HepG2 (cell line): Measurements from ENCODE around the gene CFAP54. TPM values are rescaled to one million over a fixed set of nuclear protein-coding genes. Genes with fewer than 3 reads are reported as not detected.

ENCODE experiments used
- ATAC-seq: fragments of 200-7000 bp; cut with Tn5 transposase; 3 replicates; pipeline ENCODE4 v1.9.1; 2020; ENCODE audit warnings: mild to moderate bottlenecking, moderate library complexity
- BruUV-seq: library from RNA; stranded (reverse); fragments of 400-500 nt; replicated peaks from 2 replicates; lab custom pipeline; 2021; lab: Mats Ljungman, UMichigan
- CTCF ChIA-PET: fragments of 300-600 bp; formaldehyde crosslinking; extraction: SDS; loops from one replicate; lab custom pipeline; 2021; ENCODE audit warnings: low total read pairs, inconsistent platforms, low intra/inter-chr PET ratio; lab: Yijun Ruan, JAX
- POLR2A ChIA-PET: fragments of 350-600 bp; sonication (Branson Sonifier 250); formaldehyde crosslinking; loops from one replicate; lab custom pipeline; 2020; ENCODE audit warnings: antibody characterized with exemption, inconsistent platforms; lab: Yijun Ruan, JAX
- DNase-seq: peaks from one replicate; pipeline ENCODE4 v3.0.0-alpha.2; 2015; ENCODE audit warnings: low spot score
- FAIRE-seq: peaks from 3 replicates; lab custom pipeline; 2011; peaks lifted over from hg19 to GRCh38; lab: Jason Lieb, UNC
- H2AFZ ChIP-seq: one replicate; pipeline ENCODE4 v1.6.1; 2011; ENCODE audit warnings: low read length, inconsistent platforms
- H3K27ac ChIP-seq: fragments of 300-600 bp; 3 replicates; pipeline ENCODE4 v1.8.0; 2011; ENCODE audit warnings: mixed run types, mild to moderate bottlenecking, mixed read lengths, low read length, inconsistent platforms; ENCODE audit not compliant: insufficient read depth; ENCODE audit errors: extremely low read length
- H3K27me3 ChIP-seq, 2 experiments: fragments of 200-600 bp in 1 of 2; 2 replicates in 1 of 2; 3 replicates in 1 of 2; pipeline versions ENCODE4 v1.6.0 to v1.8.0; 2011; ENCODE audit warnings: low read length in 2 of 2, mild to moderate bottlenecking in 2 of 2, moderate library complexity in 2 of 2, inconsistent platforms in 1 of 2; ENCODE audit not compliant: insufficient read depth in 2 of 2, control insufficient read depth in 1 of 2
- H3K36me3 ChIP-seq, 2 experiments: fragments of 200-600 bp in 1 of 2; replicated peaks in 1 of 2; 2 replicates in 1 of 2; 3 replicates in 1 of 2; pipeline versions ENCODE4 v1.5.1 to v1.8.0; 2011; ENCODE audit warnings: low read length in 2 of 2, inconsistent platforms in 1 of 2; ENCODE audit not compliant: insufficient read depth in 2 of 2, control insufficient read depth in 1 of 2
- H3K4me1 ChIP-seq: 2 replicates; pipeline ENCODE4 v1.5.1; 2012; ENCODE audit warnings: low read length, inconsistent platforms; ENCODE audit not compliant: insufficient read depth
- H3K4me2 ChIP-seq: 2 replicates; pipeline ENCODE4 v1.6.0; 2011; ENCODE audit warnings: low read depth, low read length, inconsistent platforms
- H3K4me3 ChIP-seq, 3 experiments: fragments of 200-600 bp in 1 of 3; sonication (generic), shearing (Covaris generic) in 1 of 3; replicated peaks in 1 of 3; 2 replicates each; pipeline ENCODE4 v1.5.1; 2011 to 2016; ENCODE audit warnings: low read length in 3 of 3, inconsistent platforms in 2 of 3, low read depth in 2 of 3, mild to moderate bottlenecking in 2 of 3, control low read depth in 1 of 3, mixed read lengths in 1 of 3; ENCODE audit not compliant: insufficient read depth in 1 of 3
- H3K79me2 ChIP-seq: one replicate; pipeline ENCODE4 v1.6.1; 2011; ENCODE audit warnings: low read length, inconsistent platforms; ENCODE audit not compliant: insufficient read depth
- H3K9ac ChIP-seq: 2 replicates; pipeline ENCODE4 v1.6.0; 2011; ENCODE audit warnings: mild to moderate bottlenecking, low read depth, low read length, inconsistent platforms; ENCODE audit not compliant: insufficient read depth
- H3K9me3 ChIP-seq: 2 replicates; pipeline ENCODE4 v1.5.1; 2012; ENCODE audit warnings: mild to moderate bottlenecking, low read length
- H4K20me1 ChIP-seq: 2 replicates; pipeline ENCODE4 v1.6.0; 2011; ENCODE audit warnings: inconsistent platforms, mild to moderate bottlenecking, low read length, moderate library complexity; ENCODE audit not compliant: insufficient read depth
- ATF7-NPFF ChIP-seq: sonication (generic); formaldehyde crosslinking; IDR thresholded peaks from 2 replicates; pipeline ENCODE4 v1.8.1; 2023; ENCODE audit warnings: mild to moderate bottlenecking, low read depth, missing genetic modification reagents, moderate library complexity
- FOXA3 ChIP-seq: IDR thresholded peaks from 2 replicates; pipeline ENCODE4 v1.6.1; 2016; ENCODE audit warnings: missing genetic modification reagents, missing compliant biosample characterization
- FOXK2 ChIP-seq: fragments of 450-650 bp; IDR thresholded peaks from 2 replicates; pipeline ENCODE4 v1.6.1; 2016
- GMEB1 ChIP-seq: sonication (generic); formaldehyde crosslinking; IDR thresholded peaks from 2 replicates; pipeline ENCODE4 v1.5.1; 2020; ENCODE audit warnings: missing genetic modification reagents, mild to moderate bottlenecking, borderline replicate concordance
- HNRNPL ChIP-seq: fragments of 200-400 bp; formaldehyde crosslinking; IDR thresholded peaks from 2 replicates; pipeline ENCODE4 v1.6.1; 2017; ENCODE audit warnings: mild to moderate bottlenecking, low read depth, low read length
- NFRKB ChIP-seq: fragments of 450-650 bp; IDR thresholded peaks from 2 replicates; pipeline ENCODE4 v1.6.1; 2017
- PRDM4 ChIP-seq: sonication (generic); formaldehyde crosslinking; IDR thresholded peaks from 2 replicates; pipeline ENCODE4 v1.9.0; 2021; ENCODE audit warnings: missing genetic modification reagents, borderline replicate concordance
- RBFOX2 ChIP-seq: fragments of 200-400 bp; formaldehyde crosslinking; IDR thresholded peaks from 2 replicates; pipeline ENCODE4 v1.6.1; 2017; ENCODE audit warnings: low read depth, mild to moderate bottlenecking, low read length
- SNAPC5 ChIP-seq: sonication (generic); formaldehyde crosslinking; IDR thresholded peaks from 2 replicates; pipeline ENCODE4 v1.8.1; 2023; ENCODE audit warnings: mild to moderate bottlenecking, missing genetic modification reagents, borderline replicate concordance
- ZNF12 ChIP-seq: sonication (generic); formaldehyde crosslinking; IDR thresholded peaks from 2 replicates; pipeline ENCODE4 v1.5.0; 2020; ENCODE audit warnings: missing genetic modification reagents
- ZNF180 ChIP-seq: sonication (generic); formaldehyde crosslinking; IDR thresholded peaks from 2 replicates; pipeline ENCODE4 v1.4.0; 2020; ENCODE audit warnings: low read depth, missing genetic modification reagents, borderline replicate concordance
- ZNF274 ChIP-seq: sonication (generic); formaldehyde crosslinking; IDR thresholded peaks from 2 replicates; pipeline ENCODE4 v1.5.1; 2020; ENCODE audit warnings: mild to moderate bottlenecking, missing genetic modification reagents
- ZNF292 ChIP-seq: sonication (generic); formaldehyde crosslinking; IDR thresholded peaks from 2 replicates; pipeline ENCODE4 v1.8.1; 2022; ENCODE audit warnings: mild to moderate bottlenecking, low read depth, missing genetic modification reagents, borderline replicate concordance
- ZNF441 ChIP-seq: sonication (generic); formaldehyde crosslinking; IDR thresholded peaks from 2 replicates; pipeline ENCODE4 v1.7.0; 2021; ENCODE audit warnings: missing genetic modification reagents, borderline replicate concordance
- ZNF777 ChIP-seq: sonication (generic); formaldehyde crosslinking; IDR thresholded peaks from 2 replicates; pipeline ENCODE4 v1.4.0; 2020; ENCODE audit warnings: missing genetic modification reagents
- WGBS: methylation state at CpG from one replicate; pipeline ENCODE4 v1.1.6; 2017; ENCODE audit warnings: low lambda C conversion rate; 5-methylcytosine and 5-hydroxymethylcytosine counted together
- in situ Hi-C: cut with HindIII; loops from 2 replicates; pipeline ENCODE4 v1.10.0; 2017; ENCODE audit warnings: low pct_unique_long_range_greater_than_20kb; ENCODE audit not compliant: extremely low pct_ligation_motif_present
- intact Hi-C: fragments of 100-400 bp; cut with micrococcal nuclease; formaldehyde crosslinking; loops from one replicate; pipeline ENCODE4 v1.10.0; 2022; ENCODE audit not compliant: unreplicated experiment
- polyA plus RNA-seq, 8 experiments: library from polyadenylated mRNA; depleted of rRNA in 3 of 8; stranded (reverse) in 7 of 8; unstranded in 1 of 8; fragments of >200 nt; fragmentation: Illumina TruSeq in 4 of 8; extraction: Trizol in 4 of 8; gene quantifications; 2 replicates each; pipeline versions ENCODE4 v1.2.1 to v1.2.3, GENCODE V29; 2011 to 2016; ENCODE audit warnings: low read depth in 4 of 8, missing spikeins in 1 of 8, mixed read lengths in 1 of 8; ENCODE audit not compliant: insufficient read depth in 1 of 8
- total RNA-seq, 5 experiments: library from RNA; depleted of rRNA; stranded (reverse); fragments of >200 nt; fragmentation: Illumina TruSeq; extraction: Trizol; gene quantifications; 2 replicates each; pipeline ENCODE4 v1.2.3, GENCODE V29; 2016; ENCODE audit warnings: low read depth in 1 of 5

The CFAP54 gene
- total and polyA plus RNA-seq, 2 of the 13 experiments (the other 11 are each of a cell fraction or from before 2014, with no cell fraction given) = not detected

GRCh38 chr12:96495841-96496545 is 6.6 kb downstream of the CFAP54 start:
- Histone ChIP-seq H3K27ac (no peak overlapping the region), H3K4me2 (0 out of 2 replicates have a peak overlapping the region, but pooled peaks have one; percentile 3), H3K9ac (no peak overlapping the region), H2AFZ (no peak overlapping the region), H3K36me3 (no peaks in the 10 kb centered on the region), H4K20me1 (no peaks in the 10 kb centered on the region), H3K9me3 (no peaks in the 10 kb centered on the region), H3K79me2 (no peaks in the 10 kb centered on the region), H3K4me3 (no peak overlapping the region), H3K27me3 (no peaks in the 10 kb centered on the region), H3K4me1 (peaks cover 25% of the 10 kb centered on the region)
- BruUV-seq = no TSS peak
- no peak for TF ChIP-seq ZNF292 (CRISPR knock-in tag)
- peak; percentile 32; the same call in 1 of the 2 replicates for TF ChIP-seq ZNF441 (CRISPR knock-in tag)
- TF ChIP-seq ZNF12 (CRISPR knock-in tag) = peak; percentile 90
- no peak for TF ChIP-seq HNRNPL
- ChIA-PET POLR2A (no interaction called here), CTCF (no interaction called here)
- in situ Hi-C loops (no loop called here), intact Hi-C loops (no loop called here)
- 2% methylated on average over 2 of the region's 2 CpGs for WGBS
- FAIRE-seq (no peak), DNase-seq (no peak), ATAC-seq (no peak)

GRCh38 chr12:96496944-96497343 is 7.6 kb downstream of the CFAP54 start:
- BruUV-seq = no TSS peak
- no peak for FAIRE-seq
- 34% methylated on average over 1 of the region's 1 CpG for WGBS
- no peak for TF ChIP-seq GMEB1 (CRISPR knock-in tag)
- TF ChIP-seq NFRKB = no peak
- TF ChIP-seq ZNF274 (CRISPR knock-in tag) = no peak
- TF ChIP-seq RBFOX2 = no peak
- TF ChIP-seq FOXK2 = no peak
- TF ChIP-seq ATF7-NPFF (CRISPR knock-in tag) = no peak
- TF ChIP-seq FOXA3 = no peak
- no peak for TF ChIP-seq PRDM4
- no peak for TF ChIP-seq ZNF777
- TF ChIP-seq SNAPC5 (CRISPR knock-in tag) = no peak
- no peak for TF ChIP-seq ZNF180

More at GRCh38 chr12:96496944-96497343, 7.6 kb downstream of the CFAP54 start:
- in situ Hi-C loops (no loop called here), intact Hi-C loops (no loop called here)
- no peaks in the 10 kb centered on the region for H3K27me3 ChIP-seq
- ChIA-PET CTCF (no interaction called here), POLR2A (no interaction called here)
- no peak overlapping the region for H3K9ac ChIP-seq
- no peak overlapping the region for H3K4me3 ChIP-seq
- no peak overlapping the region for H2AFZ ChIP-seq
- no peak overlapping the region for H3K4me2 ChIP-seq
- peaks cover 34% of the 10 kb centered on the region for H3K4me1 ChIP-seq
- DNase-seq (no peak), ATAC-seq (no peak)
- no peaks in the 10 kb centered on the region for H4K20me1 ChIP-seq
- no peaks in the 10 kb centered on the region for H3K9me3 ChIP-seq
- no peak overlapping the region for H3K27ac ChIP-seq
- H3K79me2 ChIP-seq = no peaks in the 10 kb centered on the region
- H3K36me3 ChIP-seq = no peaks in the 10 kb centered on the region
